Hematopoietic multipotent progenitor cell treated with erythropoietin and hydrocortisone succinate and interleukin-3 and kit ligand, for 17 days (in vitro differentiated cells): ENCODE measurements around the gene MAP1LC3B2.
"Not testable (repeated sequence)": the region's sequence is repeated elsewhere in the genome, so short reads cannot be mapped to it uniquely, and the experiment has no call there.

Experiments
- DNase-seq: peaks from one replicate; pipeline ENCODE4 v3.0.0-alpha.2; 2015; ENCODE audit warnings: low spot score

MAP1LC3B2 gene

GRCh38 chr12:116561181-116561821 lies 2.1 kb downstream of the MAP1LC3B2 start:
- peak; percentile 35 for DNase-seq

GRCh38 chr12:116562090-116562489 lies 2.9 kb downstream of the MAP1LC3B2 start:
- DNase-seq, result no peak

DNA sequence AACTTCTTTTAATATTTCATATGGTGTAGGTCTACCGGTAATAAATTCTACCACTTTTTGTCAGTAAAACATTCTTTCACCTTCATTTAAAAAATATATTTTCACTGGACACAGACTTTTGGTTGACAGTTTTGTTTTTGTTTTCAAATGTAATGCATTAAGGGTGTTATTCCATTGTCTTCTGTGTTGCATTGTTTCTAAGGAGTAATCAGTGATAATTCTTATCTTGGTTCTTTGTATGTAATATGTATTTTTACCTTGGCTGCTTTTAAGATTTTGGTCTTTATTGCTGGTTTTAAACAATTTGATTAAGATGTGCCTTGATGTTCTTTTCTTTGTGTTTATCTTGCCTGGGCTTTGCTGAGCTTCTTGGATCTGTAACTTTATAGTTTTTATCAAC lies 4.1 kb downstream of the MAP1LC3B2 start:
- DNase-seq, result no peak

DNA sequence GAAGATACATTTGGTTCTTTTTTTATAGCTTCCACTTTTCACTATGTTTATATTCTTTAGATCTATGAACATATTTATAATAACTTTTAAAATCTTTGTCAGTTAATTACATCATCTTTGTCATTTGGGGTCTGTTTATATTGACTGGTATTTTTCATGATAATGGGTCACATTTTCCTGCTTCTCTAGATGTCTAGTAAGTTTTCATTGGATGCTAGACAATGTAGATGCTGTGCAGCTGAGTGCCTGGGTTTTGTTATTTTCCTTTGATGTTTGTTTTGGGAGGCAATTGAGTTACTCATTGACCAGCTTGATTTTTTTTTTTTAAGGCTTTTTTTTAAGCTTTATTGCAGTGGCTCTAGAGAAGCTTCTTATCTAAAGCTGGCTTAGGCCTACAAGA lies 4.9 kb downstream of the MAP1LC3B2 start:
- DNase-seq, result no peak

DNA sequence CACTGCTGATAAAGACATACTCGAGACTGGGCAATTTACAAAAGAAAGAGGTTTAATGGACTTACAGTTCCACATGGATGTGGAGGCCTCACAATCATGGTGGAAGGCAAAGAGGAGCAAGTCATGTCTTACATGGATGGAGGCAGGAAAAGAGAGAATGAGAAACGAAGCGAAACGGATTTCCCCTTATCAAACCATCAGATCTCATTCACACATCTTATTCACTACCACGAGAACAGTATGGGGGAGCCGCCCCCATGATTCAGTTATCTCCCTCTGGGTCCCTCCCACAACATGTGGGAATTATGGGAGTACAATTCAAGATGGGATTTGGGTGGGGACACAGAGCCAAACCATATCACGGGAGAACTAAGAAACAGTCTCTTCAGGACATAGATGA lies 6.0 kb downstream of the MAP1LC3B2 start:
- not testable (repeated sequence) for DNase-seq

DNA sequence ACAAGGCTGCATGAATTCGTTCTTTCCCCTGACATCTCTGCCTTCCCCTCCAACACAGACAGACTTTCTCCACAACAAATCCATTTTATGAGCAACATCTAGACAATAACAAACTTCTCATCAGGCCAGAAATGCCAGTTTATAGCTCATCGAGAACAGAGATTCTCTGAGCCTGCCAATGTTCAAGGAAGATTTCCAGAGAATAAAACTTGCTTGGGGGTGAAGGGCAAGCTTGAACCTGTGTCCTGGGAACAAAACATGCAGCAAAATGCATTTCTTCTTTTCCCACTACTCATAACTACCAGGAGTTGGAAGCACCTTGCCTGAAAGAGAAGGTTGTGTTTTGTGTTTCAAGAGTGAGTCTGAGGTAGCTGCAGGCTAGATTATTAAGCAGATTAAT lies 6.8 kb downstream of the MAP1LC3B2 start:
- no peak for DNase-seq

- no peak for DNase-seq
Observed at GRCh38 chr12:116568203-116568602, 9.0 kb downstream of the MAP1LC3B2 start.

GRCh38 chr12:116571089-116571488 lies 11.9 kb downstream of the MAP1LC3B2 start:
- DNase-seq, result no peak

DNA sequence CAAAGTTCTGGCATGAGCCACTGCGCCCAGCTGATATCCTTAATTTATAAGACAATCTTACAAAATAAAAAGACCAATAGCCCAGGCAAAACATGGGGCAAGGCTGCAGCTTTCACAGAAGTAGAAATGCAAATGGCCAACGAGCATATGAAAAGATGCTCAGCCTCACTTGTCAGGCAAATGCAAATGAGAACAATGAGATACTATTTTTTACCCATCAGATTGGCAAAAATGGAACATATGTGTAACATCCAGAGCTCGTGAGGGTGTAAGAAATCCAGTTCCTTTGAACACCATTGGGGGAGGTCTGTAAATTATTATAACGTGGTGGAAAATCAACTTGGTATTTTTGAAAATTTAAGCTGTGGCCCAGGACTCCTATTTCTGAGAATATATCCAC lies 14.6 kb downstream of the MAP1LC3B2 start:
- DNase-seq, result no peak

DNA sequence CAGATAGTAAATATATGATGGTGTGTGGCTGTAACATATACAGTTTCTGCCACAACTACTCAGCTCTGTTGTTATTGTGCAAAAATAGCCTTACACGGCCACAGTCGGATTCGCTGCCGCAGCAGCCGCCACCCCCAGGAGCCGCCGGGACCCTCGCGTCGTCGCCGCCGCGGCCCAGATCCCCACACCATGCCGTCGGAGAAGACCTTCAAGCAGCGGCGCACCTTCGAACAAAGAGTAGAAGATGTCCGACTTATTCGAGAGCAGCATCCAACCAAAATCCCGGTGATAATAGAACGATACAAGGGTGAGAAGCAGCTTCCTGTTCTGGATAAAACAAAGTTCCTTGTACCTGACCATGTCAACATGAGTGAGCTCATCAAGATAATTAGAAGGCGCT lies 16.6 kb downstream of the MAP1LC3B2 start:
- not testable (repeated sequence) for DNase-seq

DNA sequence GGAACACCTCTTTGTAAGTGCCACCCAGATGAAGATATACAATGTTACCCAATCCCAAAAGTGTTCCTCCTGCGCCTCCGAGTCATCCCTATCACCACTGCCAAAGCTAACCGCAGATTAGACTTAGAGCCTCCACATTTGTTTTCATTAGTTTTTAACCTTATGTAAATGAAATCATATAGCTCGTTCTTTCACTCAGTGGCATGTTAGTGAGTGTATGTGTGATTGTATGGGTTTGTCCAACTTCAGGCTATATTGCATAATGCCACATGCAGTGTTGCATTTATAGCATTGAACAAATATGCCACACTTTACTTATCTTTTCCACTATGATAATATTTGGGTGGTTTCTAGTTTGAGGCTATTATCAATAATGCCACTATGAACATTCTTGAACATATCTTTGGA lies 18.0 kb downstream of the MAP1LC3B2 start:
- DNase-seq, result no peak

- no peak for DNase-seq
Observed at GRCh38 chr12:116578051-116578450, 18.9 kb downstream of the MAP1LC3B2 start.

- DNase-seq, result no peak
Observed at GRCh38 chr12:116582610-116583009, 23.4 kb downstream of the MAP1LC3B2 start.

DNA sequence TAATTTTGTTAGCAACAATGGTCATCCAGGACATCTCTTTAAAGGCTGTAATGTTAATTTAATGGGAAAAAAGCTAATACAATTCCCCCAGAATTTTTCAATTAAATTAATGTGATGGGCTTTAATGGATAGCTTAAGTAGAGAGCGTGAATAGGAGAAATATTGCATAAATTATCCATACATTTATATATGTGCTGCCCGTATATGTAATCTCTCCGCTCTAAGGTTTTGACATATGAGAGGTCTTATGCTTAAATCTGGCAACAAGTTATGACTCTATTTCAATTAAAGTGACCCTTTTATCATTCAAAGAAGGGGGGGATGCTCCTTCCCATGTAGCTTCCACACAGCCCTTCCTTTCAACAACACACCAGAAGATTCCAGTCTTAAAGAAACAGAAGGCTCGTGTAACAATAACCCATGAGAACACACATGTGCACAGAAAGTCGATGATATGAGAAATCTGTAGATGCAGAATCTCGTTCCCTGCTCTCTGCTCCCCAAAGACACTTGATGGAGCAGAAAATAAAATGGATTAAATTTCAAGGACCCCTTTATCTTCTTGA lies 24.0 kb downstream of the MAP1LC3B2 start:
- DNase-seq, result no peak

DNA sequence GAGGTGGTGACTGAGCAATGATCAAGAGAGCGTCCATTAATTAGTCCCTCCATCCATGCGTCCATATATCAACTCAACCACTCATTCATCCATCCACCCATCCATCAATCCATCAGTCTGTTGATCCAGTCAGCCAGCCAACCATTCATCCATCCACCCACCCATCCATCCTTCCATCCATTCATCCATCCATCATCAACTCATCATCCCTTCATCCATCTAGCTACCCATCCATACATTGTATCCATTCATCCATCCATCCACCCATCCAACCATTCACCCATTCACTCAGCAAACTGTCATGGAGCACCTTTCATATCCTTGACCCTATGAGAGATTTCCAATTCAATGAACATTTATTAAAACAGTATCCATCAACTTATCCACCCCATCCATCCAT lies 28.1 kb downstream of the MAP1LC3B2 start:
- DNase-seq, result no peak

DNA sequence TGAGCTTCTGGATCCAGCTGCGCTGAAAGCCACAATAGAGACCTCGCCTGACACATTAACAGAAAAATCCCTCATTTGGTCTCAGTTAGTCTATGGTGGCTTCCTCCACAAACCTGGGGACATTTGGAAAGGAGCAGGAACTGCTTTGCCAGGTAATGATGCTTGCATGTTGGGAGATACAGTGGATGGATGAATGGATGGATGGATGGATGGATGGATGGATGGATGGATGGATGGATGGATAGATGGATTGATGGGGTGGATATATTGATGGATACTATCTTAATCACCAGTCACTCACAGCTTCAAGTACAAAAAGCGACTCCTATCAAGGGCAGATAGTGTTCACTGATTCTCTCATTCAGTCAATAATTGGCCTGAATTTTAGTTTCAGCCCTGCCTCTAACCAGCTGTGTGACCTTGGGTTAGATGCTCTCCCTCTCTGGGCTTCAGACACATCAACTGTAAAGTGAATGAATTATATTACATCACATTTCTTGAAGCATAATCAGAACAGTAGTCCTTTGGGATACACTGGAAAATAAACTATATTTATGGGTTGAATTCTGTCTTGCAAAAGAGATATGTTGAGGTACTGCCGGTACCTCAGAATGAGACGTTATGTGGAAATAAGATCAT lies 29.3 kb downstream of the MAP1LC3B2 start:
- no peak for DNase-seq

GRCh38 chr12:116589581-116589980 lies 30.4 kb downstream of the MAP1LC3B2 start:
- no peak for DNase-seq

- DNase-seq, result no peak
Observed at GRCh38 chr12:116590561-116590960, 31.4 kb downstream of the MAP1LC3B2 start.

GRCh38 chr12:116591855-116592637 lies 32.9 kb downstream of the MAP1LC3B2 start:
- DNase-seq, result no peak

DNA sequence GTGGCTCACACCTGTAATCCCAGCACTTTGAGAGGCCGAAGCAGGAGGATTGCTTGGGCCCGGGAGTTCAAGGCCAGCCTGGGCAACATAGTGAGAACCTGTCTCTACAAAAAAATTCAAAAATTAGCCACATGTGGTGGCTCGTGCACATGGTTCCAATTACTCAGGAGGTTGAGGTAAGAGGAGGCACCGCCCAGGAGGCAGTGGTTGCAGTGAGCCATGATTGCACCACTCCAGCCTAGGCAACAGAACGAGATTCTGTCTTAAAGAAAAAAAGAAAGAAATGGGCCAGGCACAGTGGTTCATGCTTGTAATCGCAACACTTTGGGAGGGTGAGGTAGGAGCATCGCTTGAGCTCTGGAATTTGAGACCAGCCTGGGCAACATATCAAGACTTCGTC lies 33.5 kb downstream of the MAP1LC3B2 start:
- no peak for DNase-seq

DNA sequence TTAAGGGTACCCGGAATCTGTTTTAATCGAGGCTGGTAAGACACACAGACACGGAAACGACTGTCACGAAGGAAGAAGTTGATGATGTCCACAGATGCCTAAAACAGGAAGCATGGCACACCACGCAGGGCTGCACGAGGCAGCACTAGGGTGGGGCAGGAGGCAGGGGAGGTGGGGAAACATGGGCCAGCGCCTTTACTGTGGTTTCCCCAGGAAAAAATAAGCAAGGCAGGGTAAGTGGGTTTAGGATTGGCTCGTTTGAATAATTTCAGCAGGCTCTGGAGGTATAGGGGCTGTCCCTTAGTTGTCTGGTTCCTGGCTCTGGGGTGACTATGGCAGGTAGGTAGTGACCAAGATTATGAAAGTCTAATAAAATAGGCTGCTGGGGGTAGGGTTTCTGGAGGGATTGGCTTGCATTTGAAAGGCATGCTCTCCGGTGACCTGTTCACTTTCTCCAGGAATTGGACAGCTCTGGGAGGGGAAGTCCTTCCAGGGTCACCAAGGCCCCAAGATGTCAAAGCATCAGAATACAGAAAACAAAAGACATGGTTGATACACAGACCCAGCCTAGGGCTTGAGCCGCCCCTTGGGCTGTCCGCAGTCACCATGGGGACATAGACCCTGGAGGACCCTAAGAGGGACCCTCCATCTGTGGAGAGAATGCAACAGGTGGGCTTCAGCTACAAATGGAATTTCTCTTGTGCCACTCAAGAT lies 35.3 kb downstream of the MAP1LC3B2 start:
- no peak for DNase-seq

GRCh38 chr12:116595186-116595585 lies 36.0 kb downstream of the MAP1LC3B2 start:
- DNase-seq, result no peak
